Body of pancreas (tissue), 4 donors: ENCODE measurements around the gene ADAMTS17. TPM values are rescaled to one million over a fixed set of nuclear protein-coding genes. Genes with fewer than 3 reads are reported as not detected.

Experiments used
- ATAC-seq: fragments of 150-250 bp; one replicate; pipeline ENCODE4 v1.9.1; 2016
- DNase-seq, 4 donors: peaks; one replicate each; pipeline ENCODE4 v3.0.0-alpha.2; 2019
- H3K27ac ChIP-seq, 4 donors: fragments of 200-600 bp; sonication (generic); 1 replicate in 3 of 4; 2 replicates in 1 of 4; pipeline versions ENCODE4 v1.5.1 to v1.6.1; 2016 to 2019; ENCODE audit warnings: mild to moderate bottlenecking in 1 of 4, mixed read lengths in 1 of 4, moderate library complexity in 1 of 4
- H3K27me3 ChIP-seq, 2 donors: fragments of 200-600 bp; sonication (generic); one replicate each; pipeline ENCODE4 v1.6.0; 2016; ENCODE audit warnings: mild to moderate bottlenecking in 1 of 2
- H3K36me3 ChIP-seq, 2 donors: fragments of 200-600 bp; sonication (generic); replicated peaks in 1 of 2; 2 replicates each; pipeline ENCODE4 v1.5.1; 2016; ENCODE audit warnings: low read depth in 2 of 2; ENCODE audit not compliant: insufficient read depth in 1 of 2
- H3K4me1 ChIP-seq: fragments of 200-600 bp; sonication (generic); one replicate; pipeline ENCODE4 v1.6.0; 2016
- H3K4me3 ChIP-seq, 2 donors: fragments of 200-600 bp; sonication (generic); 1 replicate in 1 of 2; 2 replicates in 1 of 2; pipeline ENCODE4 v1.5.1; 2016 to 2019
- H3K9me3 ChIP-seq, 3 donors: fragments of 200-600 bp; sonication (generic); 1 replicate in 2 of 3; 2 replicates in 1 of 3; pipeline ENCODE4 v1.5.1; 2016
- POLR2A ChIP-seq, 3 donors: fragments of 450-650 bp; IDR thresholded peaks; one replicate each; pipeline ENCODE4 v1.6.1; 2016; ENCODE audit warnings: antibody characterized with exemption in 3 of 3, mild to moderate bottlenecking in 2 of 3
- WGBS, 2 donors: methylation state at CpG; one replicate each; pipeline ENCODE4 v1.1.5; 2017; 5-methylcytosine and 5-hydroxymethylcytosine counted together
- intact Hi-C: fragments of 100-400 bp; cut with DNase I; formaldehyde crosslinking; loops from one replicate; pipeline ENCODE4 v1.15.1; 2023
- small RNA-seq: library from RNA; depleted of rRNA; stranded (forward); fragments of <200 nt; gene quantifications from one replicate; pipeline ENCODE3, GENCODE V24; 2016
- total RNA-seq, 2 donors: library from RNA; depleted of rRNA; stranded (reverse); fragments of >200 nt; gene quantifications; one replicate each; pipeline ENCODE4 v1.1.0, GENCODE V29; 2016
- TF ChIP-seq, protein P1 (sequence below), 7 experiments: fragments of 450-650 bp in 4 of 7; fragments of 200-600 bp in 3 of 7; sonication (generic) in 3 of 7; IDR thresholded peaks; one replicate each; pipeline ENCODE4 v1.5.1; 2016 to 2019; ENCODE audit warnings: antibody characterized with exemption in 7 of 7

The ADAMTS17 gene
- total RNA-seq, 2 donors from 2014 or later, result 24.6 to 26.0 TPM

DNA sequence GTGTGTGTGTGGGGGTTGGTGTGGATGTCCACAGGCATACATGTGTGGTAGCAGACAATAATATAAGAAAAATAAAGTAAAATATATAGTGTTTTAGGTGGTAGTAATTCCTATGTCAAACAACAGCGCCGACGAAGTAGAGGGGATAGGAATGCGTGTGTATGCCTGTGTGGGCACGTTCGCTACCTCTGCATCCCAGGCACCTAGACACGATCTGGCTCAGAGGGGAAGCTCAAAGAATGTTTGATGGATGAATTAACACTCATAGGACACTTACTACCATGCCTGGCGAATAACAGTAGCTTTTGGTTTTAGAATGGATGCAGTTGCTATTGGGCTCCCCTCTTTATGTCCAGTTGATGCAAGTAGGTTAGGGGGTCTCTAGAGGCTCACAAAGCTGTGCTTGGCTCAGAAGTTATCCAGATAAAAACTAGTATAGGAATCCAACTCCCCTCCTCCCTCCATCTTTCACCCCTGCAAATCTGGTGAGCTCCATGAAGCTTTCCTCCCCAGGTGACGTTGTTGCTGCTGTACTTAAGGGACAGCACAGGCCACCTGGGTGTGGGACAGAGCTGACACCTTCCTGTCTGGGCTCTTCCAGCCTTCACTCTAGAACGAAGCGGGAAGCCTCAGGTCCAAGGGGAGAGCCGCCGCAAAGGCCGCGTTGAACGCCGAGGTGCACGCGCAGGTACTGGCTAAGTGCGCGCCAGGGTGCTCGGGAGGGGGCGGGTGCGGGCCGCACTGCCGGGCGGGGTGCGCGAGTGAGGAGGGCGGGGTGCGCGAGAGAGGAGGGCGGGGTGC, 415.9 kb downstream of the ADAMTS17 start:
- intact Hi-C loops, result no loop called here
- WGBS, 2 donors, result 27 to 58% methylated on average over 9 to 18 of the region's 33 CpGs

DNA sequence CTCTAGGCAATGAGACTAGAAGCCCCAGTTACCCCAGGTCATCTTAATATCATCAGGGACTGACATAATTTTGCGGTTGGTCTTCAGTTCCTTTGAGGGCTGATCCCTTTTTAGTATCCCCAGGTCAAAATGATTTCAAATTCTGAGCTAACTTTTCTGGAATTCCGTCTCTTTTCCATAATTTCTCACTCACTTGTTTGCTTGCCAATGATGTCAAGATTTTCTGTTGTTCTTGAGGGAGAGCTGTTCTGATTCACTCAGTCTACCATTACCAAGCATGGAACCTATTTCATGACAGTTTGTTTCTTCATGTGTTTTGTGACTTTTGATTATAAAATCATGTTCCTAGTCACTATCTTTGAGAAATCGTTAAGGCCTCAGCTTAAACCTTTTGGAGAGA, 418.1 kb downstream of the ADAMTS17 start:
- no peaks in the 10 kb centered on the region for H3K9me3 ChIP-seq
- no peak overlapping the region for H3K4me3 ChIP-seq
- H3K27ac ChIP-seq, result no peak overlapping the region
- H3K36me3 ChIP-seq, result no peaks in the 10 kb centered on the region
- DNase-seq (no peak), ATAC-seq (no peak)
- WGBS, 2 donors, result 64 to 66% methylated on average over 3 of the region's 3 CpGs
- TF ChIP-seq, protein P1, sequence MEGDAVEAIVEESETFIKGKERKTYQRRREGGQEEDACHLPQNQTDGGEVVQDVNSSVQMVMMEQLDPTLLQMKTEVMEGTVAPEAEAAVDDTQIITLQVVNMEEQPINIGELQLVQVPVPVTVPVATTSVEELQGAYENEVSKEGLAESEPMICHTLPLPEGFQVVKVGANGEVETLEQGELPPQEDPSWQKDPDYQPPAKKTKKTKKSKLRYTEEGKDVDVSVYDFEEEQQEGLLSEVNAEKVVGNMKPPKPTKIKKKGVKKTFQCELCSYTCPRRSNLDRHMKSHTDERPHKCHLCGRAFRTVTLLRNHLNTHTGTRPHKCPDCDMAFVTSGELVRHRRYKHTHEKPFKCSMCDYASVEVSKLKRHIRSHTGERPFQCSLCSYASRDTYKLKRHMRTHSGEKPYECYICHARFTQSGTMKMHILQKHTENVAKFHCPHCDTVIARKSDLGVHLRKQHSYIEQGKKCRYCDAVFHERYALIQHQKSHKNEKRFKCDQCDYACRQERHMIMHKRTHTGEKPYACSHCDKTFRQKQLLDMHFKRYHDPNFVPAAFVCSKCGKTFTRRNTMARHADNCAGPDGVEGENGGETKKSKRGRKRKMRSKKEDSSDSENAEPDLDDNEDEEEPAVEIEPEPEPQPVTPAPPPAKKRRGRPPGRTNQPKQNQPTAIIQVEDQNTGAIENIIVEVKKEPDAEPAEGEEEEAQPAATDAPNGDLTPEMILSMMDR (IDR thresholded peaks at IDR 0.05), result no peak
- TF ChIP-seq POLR2A (IDR thresholded peaks at IDR 0.05), result no peak
- H3K27me3 ChIP-seq, result no peaks in the 10 kb centered on the region
- peaks cover 8% of the 10 kb centered on the region for H3K4me1 ChIP-seq
- intact Hi-C loops, result no loop called here

More for the DNA sequence above, 415.9 kb downstream of the ADAMTS17 start:
- TF ChIP-seq, protein P1 (IDR thresholded peaks at IDR 0.05), result no peak
- peak in 1 of 3 donors; percentile 17 for TF ChIP-seq POLR2A (IDR thresholded peaks at IDR 0.05)
- Histone ChIP-seq H3K4me1 (peaks cover 8% of the 10 kb centered on the region), H3K9me3 (no peaks in the 10 kb centered on the region), H3K27ac (peak overlapping the region; percentile 38 to 70 (median 39)), H3K4me3 (no peak overlapping the region), H3K36me3 (no peaks in the 10 kb centered on the region), H3K27me3 (no peaks in the 10 kb centered on the region)
- DNase-seq (peak; percentile 70 to 79 (median 76)), ATAC-seq (peak; percentile 83)

Small RNA genes lying within 50 kb of the gene (small RNA-seq; reads per million reads assigned to genes)
- gene RNA5SP402, result not detected

Other genes with a start within 250 kb of the ADAMTS17 start
- under 1 TPM in 1 of 2 donors, not detected in 1; 0.33 TPM for gene CERS3, start 187.0 kb upstream of the ADAMTS17 start, total RNA-seq